Muscle of leg (tissue), 11 donors: ENCODE data around the gene ZNF106. TPM values are rescaled to one million over a fixed set of nuclear protein-coding genes. Genes with fewer than 3 reads are reported as not detected.

ENCODE experiments used
- DNase-seq: peaks from one replicate; pipeline ENCODE4 v3.0.0; 2013
- H3K27ac ChIP-seq: one replicate; pipeline ENCODE4 v1.5.1; 2013; ENCODE audit warnings: mild to moderate bottlenecking, low read length, control low read depth
- H3K27me3 ChIP-seq: one replicate; pipeline ENCODE4 v1.6.1; 2013; ENCODE audit warnings: low read length; ENCODE audit not compliant: control insufficient read depth, insufficient read depth
- H3K36me3 ChIP-seq: one replicate; pipeline ENCODE4 v1.6.1; 2013; ENCODE audit warnings: low read length; ENCODE audit not compliant: control insufficient read depth, insufficient read depth
- H3K4me1 ChIP-seq: one replicate; pipeline ENCODE4 v1.6.1; 2013; ENCODE audit warnings: low read length; ENCODE audit not compliant: control insufficient read depth, insufficient read depth
- H3K4me3 ChIP-seq: one replicate; pipeline ENCODE4 v1.5.1; 2013; ENCODE audit warnings: low read length, control low read depth
- H3K9me3 ChIP-seq: replicated peaks from 2 replicates; pipeline ENCODE4 v1.6.1; 2013; ENCODE audit warnings: low read depth, low read length; ENCODE audit not compliant: control insufficient read depth
- WGBS: methylation state at CpG from one replicate; pipeline ENCODE4 v1.1.5; 2013; ENCODE audit warnings: missing lambda C conversion rate; ENCODE audit not compliant: insufficient coverage; 5-methylcytosine and 5-hydroxymethylcytosine counted together
- polyA plus RNA-seq, 8 donors: library from polyadenylated mRNA; unstranded; fragments of 120-200 nt; gene quantifications; one replicate each; pipeline versions ENCODE4 v1.2.1 to v1.2.3, GENCODE V29; 2013; ENCODE audit warnings: inconsistent platforms in 1 of 8, low replicate concordance in 1 of 8; ENCODE audit not compliant: insufficient read length in 8 of 8, insufficient read depth in 1 of 8
- total RNA-seq: library from RNA; stranded (reverse); fragments of 120-200 nt; gene quantifications from one replicate; pipeline ENCODE4 v1.2.4, GENCODE V29; 2013

Gene ZNF106
- total and polyA plus RNA-seq, 9 donors = 148 to 308 (median 234) TPM

GRCh38 chr15:42374810-42375209 lies 116.1 kb downstream of the ZNF106 start:
- H3K36me3 ChIP-seq = no peaks in the 10 kb centered on the region
- H3K9me3 ChIP-seq = peaks cover 3% of the 10 kb centered on the region
- H3K4me3 ChIP-seq = no peak overlapping the region
- no peak overlapping the region for H3K27ac ChIP-seq
- no peaks in the 10 kb centered on the region for H3K27me3 ChIP-seq
- H3K4me1 ChIP-seq = peaks cover 2% of the 10 kb centered on the region
- WGBS = 60% methylated on average over 1 of the region's 1 CpG
- DNase-seq = no peak

- no peaks in the 10 kb centered on the region for H3K27me3 ChIP-seq
- no peak for DNase-seq
- H3K27ac ChIP-seq = no peak overlapping the region
- WGBS = 92% methylated on average over 3 of the region's 4 CpGs
- H3K4me1 ChIP-seq = peaks cover 2% of the 10 kb centered on the region
- H3K36me3 ChIP-seq = no peaks in the 10 kb centered on the region
- no peak overlapping the region for H3K4me3 ChIP-seq
- H3K9me3 ChIP-seq = peaks cover 3% of the 10 kb centered on the region
Observed at GRCh38 chr15:42373936-42374335, 117.0 kb downstream of the ZNF106 start.

DNA sequence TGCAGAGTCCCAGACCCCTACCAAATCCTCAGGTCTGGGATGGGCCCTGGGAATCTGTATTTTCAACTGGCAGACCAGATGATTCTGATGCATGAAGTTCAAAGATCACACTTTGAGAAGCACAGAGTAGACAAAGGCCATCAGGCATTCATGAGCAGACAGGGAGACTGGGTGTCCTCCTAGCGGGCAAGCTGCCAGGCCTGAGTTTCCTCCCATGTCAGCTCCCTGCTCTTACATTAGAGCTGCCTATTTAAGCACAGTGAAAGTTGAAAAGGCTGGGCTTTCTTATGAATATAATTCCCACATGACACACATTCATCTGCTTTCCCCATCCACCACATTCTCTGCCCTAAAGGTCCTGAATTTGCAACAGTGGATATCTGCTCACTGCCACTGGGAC lies 117.7 kb downstream of the ZNF106 start:
- DNase-seq = peak; percentile 44
- H3K4me3 ChIP-seq = no peak overlapping the region
- H3K9me3 ChIP-seq = peaks cover 3% of the 10 kb centered on the region
- H3K36me3 ChIP-seq = peaks cover 2% of the 10 kb centered on the region
- H3K27ac ChIP-seq = no peak overlapping the region
- no CpG with 5 or more reads among the region's 1 CpG for WGBS
- H3K4me1 ChIP-seq = peaks cover 2% of the 10 kb centered on the region
- H3K27me3 ChIP-seq = no peaks in the 10 kb centered on the region

DNA sequence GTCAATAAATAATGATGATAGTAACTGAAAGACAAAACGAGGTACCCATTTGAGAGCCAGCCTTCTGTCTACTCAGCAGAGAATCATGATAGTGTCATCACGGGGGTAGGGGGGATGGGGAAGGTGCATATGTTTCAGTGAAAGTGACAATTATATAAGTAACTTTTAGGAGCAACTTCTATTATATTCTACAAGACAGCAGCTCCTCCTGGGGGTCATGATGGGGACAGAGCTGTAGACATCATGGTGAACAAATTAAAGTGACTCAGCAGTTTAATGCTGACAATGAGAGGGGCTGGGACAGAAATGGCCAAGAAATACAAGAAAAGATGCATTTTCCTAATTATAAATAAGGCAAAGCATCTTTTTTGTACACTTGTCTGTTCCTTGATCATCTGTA lies 119.8 kb downstream of the ZNF106 start:
- Histone ChIP-seq H3K4me1 (peaks cover 2% of the 10 kb centered on the region), H3K27me3 (no peaks in the 10 kb centered on the region), H3K4me3 (no peak overlapping the region), H3K27ac (no peak overlapping the region), H3K9me3 (no peaks in the 10 kb centered on the region), H3K36me3 (peaks cover 2% of the 10 kb centered on the region)
- DNase-seq = no peak
- whole genome bisulfite sequencing = no CpG with 5 or more reads among the region's 2 CpGs

DNA sequence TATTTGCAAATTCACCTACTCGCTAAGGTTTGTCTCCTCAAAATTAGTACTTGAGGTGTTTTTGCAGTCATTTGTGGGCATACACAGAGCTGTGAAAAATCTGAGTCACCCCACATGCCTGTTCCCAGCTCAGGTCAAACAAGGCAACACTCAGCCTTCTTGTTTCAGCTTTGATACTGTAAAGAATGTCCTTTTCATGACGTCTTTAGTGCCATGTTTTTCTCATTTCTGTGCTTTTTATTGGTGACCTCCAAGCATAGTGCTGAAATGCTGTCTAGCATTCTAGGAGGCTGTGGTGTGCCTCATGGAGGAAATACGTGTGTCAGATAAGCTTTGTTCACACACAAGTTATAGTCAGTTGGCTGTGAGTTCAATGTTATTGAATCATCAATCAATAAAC lies 122.8 kb downstream of the ZNF106 start:
- 17% methylated on average over 1 of the region's 3 CpGs for WGBS
- peaks cover 8% of the 10 kb centered on the region for H3K4me1 ChIP-seq

DNA sequence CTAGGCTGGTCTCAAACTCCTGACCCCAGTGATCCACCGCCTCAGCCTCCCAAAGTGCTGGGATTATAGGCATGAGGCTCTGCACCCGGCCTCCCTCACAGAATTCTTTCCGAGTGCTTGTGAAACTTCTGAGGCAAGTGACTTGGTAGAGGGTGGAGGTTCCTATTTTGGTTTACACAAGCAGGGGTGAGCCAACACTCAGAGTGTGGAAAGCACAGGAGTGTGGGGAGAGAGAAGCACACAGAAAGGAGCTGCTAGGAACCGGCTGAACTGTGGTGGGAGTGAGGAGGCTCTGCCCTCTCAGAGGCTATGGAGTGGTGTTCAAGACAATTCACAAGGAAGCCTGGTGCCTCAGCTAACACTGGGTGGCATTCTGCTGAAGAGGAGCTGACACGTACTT lies 123.9 kb downstream of the ZNF106 start:
- no peak overlapping the region for H3K4me3 ChIP-seq
- H3K27me3 ChIP-seq = no peaks in the 10 kb centered on the region
- H3K27ac ChIP-seq = no peak overlapping the region
- peaks cover 8% of the 10 kb centered on the region for H3K4me1 ChIP-seq
- no peaks in the 10 kb centered on the region for H3K9me3 ChIP-seq
- WGBS = 63% methylated on average over 3 of the region's 5 CpGs
- DNase-seq = no peak
- peaks cover 4% of the 10 kb centered on the region for H3K36me3 ChIP-seq

More for the DNA sequence above, 122.8 kb downstream of the ZNF106 start:
- Histone ChIP-seq H3K4me3 (no peak overlapping the region), H3K9me3 (no peaks in the 10 kb centered on the region), H3K27me3 (no peaks in the 10 kb centered on the region), H3K36me3 (peaks cover 2% of the 10 kb centered on the region), H3K27ac (no peak overlapping the region)
- DNase-seq = no peak

DNA sequence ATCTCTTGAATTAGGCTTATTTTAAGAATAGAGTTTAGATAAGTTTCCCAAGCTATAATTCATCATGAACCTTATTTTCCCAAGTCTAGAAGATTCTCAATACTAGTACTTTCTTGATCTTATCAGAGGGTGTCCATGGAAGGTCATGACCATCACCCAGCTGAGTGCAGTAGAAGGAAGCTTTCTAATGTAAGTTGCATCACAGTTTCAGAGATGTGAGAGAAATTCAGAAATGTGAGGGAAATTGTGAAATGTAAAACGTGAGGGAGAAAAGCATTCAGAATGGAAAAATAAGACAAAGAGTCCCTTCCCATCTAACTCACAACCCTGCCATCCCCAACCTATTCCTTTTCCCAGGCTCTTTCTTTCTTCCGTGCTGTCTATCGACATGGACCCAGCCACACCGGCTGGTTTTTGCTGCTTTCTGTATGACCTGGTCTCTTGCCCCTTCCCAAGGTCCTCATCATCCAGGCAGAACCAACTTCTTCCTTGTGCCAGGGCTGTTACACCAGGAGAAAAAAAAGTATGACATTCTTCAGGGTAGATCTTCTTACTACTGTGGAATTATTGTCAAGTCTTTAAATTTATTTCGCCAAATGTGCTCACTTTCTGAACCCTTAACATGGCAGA lies 124.9 kb downstream of the ZNF106 start:
- H3K9me3 ChIP-seq = no peaks in the 10 kb centered on the region
- WGBS = 100% methylated on average over 3 of the region's 5 CpGs
- DNase-seq = no peak
- no peak overlapping the region for H3K27ac ChIP-seq
- peaks cover 8% of the 10 kb centered on the region for H3K4me1 ChIP-seq
- H3K4me3 ChIP-seq = no peak overlapping the region
- H3K27me3 ChIP-seq = no peaks in the 10 kb centered on the region
- H3K36me3 ChIP-seq = peaks cover 4% of the 10 kb centered on the region

- no peaks in the 10 kb centered on the region for H3K27me3 ChIP-seq
- peaks cover 8% of the 10 kb centered on the region for H3K4me1 ChIP-seq
- H3K36me3 ChIP-seq = peaks cover 4% of the 10 kb centered on the region
- no peak overlapping the region for H3K27ac ChIP-seq
- H3K9me3 ChIP-seq = no peaks in the 10 kb centered on the region
- H3K4me3 ChIP-seq = no peak overlapping the region
- WGBS = no CpG with 5 or more reads among the region's 1 CpG
- peak; percentile 39 for DNase-seq
Observed at GRCh38 chr15:42364529-42364928, 126.4 kb downstream of the ZNF106 start.

DNA sequence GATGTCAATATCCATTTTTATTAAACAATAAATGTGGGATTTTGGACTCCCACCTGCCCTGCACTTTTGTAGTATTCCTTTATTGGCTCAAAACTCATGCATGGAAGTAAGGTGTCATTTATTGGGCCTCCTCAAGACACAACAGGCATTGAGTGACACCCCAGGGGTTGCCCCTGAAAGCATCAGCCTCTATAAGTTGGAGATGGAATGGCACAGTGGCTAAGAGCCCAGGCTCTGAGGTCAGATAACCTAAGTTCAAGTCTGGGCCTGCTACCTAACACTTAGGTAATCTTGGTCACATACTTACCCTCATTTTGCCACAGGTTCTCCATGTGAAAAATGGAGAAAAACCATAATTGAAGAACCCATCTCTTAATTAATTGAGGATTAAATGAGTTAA lies 127.0 kb downstream of the ZNF106 start:
- H3K27ac ChIP-seq = no peak overlapping the region
- peaks cover 4% of the 10 kb centered on the region for H3K36me3 ChIP-seq
- H3K4me1 ChIP-seq = peaks cover 8% of the 10 kb centered on the region
- no peak for DNase-seq
- no peak overlapping the region for H3K4me3 ChIP-seq
- H3K9me3 ChIP-seq = no peaks in the 10 kb centered on the region
- H3K27me3 ChIP-seq = no peaks in the 10 kb centered on the region

GRCh38 chr15:42363487-42363886 lies 127.5 kb downstream of the ZNF106 start:
- no peak overlapping the region for H3K4me3 ChIP-seq
- H3K36me3 ChIP-seq = peaks cover 2% of the 10 kb centered on the region
- no peaks in the 10 kb centered on the region for H3K9me3 ChIP-seq
- H3K27ac ChIP-seq = no peak overlapping the region
- no peak for DNase-seq
- H3K27me3 ChIP-seq = no peaks in the 10 kb centered on the region
- peaks cover 12% of the 10 kb centered on the region for H3K4me1 ChIP-seq
- WGBS = no CpG with 5 or more reads among the region's 3 CpGs
